Activated CD4-positive, alpha-beta T cell treated with anti-CD3 and anti-CD28 coated beads for 24 hours (primary cell): ENCODE measurements around the gene DARS2.
"Not testable (repeated sequence)": the region's sequence is repeated elsewhere in the genome, so short reads cannot be mapped to it uniquely, and the experiment has no call there.

Source experiments
- DNase-seq, 2 donors: peaks; one replicate each; pipeline ENCODE4 v3.0.0-alpha.2; 2020; ENCODE audit warnings: low read depth in 2 of 2

The DARS2 gene

DNA sequence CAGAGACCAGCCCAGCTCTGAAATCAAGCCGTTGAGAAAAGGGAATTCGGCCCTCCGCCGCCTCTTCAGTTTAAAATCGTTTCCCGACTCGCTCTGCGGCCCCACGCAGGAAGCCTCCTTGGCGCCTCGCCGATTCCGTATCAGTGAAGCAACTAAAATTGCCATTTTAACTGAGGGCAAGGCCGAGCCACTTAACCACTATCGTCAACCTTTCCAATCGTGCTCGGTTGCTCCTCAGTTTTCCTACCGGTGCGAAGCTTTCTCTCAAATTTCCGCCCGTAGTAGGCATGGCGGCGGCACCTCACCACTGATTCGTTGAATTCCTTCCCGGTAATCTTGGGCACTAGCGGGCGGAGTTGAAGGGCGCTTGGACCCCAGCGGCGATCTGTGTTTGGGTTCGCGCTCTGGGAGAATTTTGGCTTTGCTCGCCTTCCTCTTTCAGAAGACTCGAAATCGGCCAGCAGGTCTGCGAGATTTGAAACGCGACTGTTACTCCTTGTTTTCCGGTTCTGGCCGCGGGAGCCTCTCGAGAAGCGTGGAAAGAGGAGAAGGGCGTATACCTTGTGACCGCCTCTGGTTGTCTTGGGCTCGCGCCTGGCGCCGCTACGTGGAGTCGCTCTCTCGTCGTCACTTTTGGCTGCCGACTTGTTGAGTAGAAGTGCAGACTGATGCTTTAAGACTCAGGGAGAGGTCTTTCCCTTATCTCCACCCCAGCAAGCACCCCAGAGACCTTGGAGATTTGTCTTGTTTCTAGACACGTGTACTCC, at the start of gene DARS2, which contains the start of gene CENPL:
DARS2 (plus strand) TSS at position 359 of the 767 bp plus-strand sequence. CDS start 557 bp downstream, outside the sequence.
CENPL (minus strand) TSS at position 569 of the 767 bp plus-strand sequence. CDS start 13,584 bp downstream, outside the sequence.
- peak; percentile 77 for DNase-seq

DNA sequence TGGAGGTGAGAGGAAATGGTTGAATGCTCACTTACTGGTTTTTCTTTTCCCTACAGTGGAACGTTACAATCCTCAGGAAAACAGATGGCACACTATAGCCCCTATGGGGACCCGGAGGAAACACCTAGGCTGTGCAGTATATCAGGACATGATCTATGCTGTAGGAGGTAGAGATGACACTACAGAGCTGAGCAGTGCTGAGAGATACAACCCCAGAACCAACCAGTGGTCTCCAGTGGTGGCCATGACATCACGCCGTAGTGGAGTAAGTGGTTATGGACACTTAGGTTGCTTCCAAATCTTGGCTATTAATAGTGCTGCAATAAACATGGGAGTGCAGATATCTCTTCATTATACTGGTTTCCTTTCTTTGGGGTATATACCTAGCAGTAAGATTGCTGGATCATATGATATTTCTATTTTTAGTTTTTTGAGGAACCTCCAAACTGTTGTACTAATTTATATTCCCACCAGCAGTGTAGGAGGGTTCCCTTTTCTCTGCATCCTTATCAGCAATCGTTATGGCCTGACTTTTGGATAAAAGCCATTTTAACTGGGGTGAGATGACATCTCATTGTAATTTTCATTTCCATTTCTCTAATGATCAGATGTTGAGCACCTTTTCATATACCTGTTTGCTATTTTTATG, 48.8 kb upstream of the DARS2 start:
- no peak for DNase-seq

GRCh38 chr1:173779936-173780335, 44.5 kb upstream of the DARS2 start:
- no peak for DNase-seq

- DNase-seq: no peak
Measured at GRCh38 chr1:173784997-173785396, 39.5 kb upstream of the DARS2 start.

GRCh38 chr1:173789841-173790240, 34.6 kb upstream of the DARS2 start:
- no peak for DNase-seq

DNA sequence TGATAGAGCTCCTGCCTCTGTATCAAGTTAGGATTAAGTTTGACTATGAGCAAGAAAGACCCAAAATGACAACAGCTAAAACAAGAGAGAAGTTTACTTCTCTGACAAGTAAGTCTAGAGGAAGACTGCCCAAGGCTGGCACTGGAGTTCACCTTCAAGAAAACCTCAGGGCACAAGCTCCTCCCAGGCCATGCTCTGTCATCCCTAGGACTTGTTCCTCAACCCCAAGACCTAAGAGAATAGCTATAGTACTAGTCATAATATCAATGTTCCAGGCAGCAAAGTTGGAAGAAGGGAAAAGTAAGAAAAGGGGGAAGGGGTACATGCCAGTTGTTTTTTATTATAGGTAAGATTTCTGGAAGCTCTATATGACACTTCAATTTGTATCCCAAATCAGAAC, 26.4 kb upstream of the DARS2 start:
- DNase-seq: no peak

DNA sequence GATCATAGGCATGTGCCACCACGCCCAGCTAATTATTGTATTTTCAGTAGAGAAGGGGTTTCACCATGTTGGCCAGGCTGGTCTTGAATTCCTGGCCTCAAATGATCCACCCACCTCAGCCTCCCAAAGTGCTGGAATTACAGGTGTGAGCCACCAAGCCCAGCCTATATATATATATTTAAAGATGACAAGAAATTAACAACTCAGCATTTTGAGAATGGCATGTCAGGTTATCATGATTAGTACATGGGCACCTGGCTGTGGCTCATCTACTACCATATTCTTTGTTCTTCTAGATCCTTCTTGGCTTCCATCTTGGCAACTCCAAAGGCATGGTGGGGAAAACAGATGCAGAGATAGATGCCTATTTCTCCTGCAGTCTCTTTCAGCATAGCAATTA, 24.5 kb upstream of the DARS2 start:
- DNase-seq: not testable (repeated sequence)

DNA sequence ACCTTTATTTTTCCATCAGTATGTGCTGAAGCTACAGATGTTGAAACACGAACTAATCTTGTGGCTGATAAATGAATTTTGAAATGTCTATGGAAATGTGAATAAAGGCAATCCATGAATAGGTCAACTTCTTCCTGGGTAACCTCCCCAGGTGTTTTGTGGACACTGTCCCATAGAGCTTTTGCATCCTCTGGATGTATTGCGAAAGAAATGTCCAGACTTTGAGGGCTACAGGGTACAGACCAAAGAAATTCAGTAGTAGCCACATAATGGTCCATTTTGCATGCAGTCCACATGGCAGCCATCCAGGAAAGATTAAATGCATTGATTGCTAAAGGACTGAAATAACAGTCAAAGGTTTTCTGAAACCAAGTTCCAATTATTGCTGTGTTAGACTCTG, 21.5 kb upstream of the DARS2 start:
- no peak for DNase-seq

DNA sequence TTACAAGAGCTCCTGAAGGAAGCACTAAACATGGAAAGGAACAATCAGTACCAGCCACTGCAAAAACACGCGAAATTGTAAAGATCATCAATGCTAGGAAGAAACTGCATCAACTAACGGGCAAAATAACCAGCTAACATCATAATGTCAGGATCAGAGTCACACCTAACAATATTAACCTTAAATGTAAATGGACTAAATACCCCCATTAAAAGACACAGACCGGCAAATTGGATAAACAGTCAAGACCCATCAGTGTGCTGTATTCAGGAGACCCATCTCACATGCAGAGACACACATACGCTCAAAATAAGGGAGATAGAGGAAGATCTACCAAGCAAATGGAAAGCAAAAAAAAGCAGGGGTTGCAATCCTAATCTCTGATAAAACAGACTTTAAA, 10.8 kb upstream of the DARS2 start:
- not testable (repeated sequence) for DNase-seq

DNA sequence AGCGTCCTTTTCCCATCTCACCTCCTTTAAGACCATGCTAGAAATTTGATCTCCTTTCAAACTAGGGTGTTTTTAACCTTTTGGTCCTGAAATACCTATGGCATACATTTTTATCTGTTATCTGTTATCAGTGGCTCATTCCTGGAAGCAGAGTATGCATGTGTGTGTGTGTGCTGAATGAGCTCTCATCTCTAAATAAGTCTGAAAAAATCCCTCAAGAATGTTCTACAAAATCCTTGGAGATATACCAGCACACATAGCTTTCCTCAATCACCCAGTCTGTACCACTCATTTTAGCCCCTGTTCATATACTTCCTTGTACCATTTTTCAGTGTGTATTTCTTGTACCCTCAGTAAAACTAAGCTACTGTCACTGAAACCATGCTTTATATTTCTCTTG, 6.0 kb upstream of the DARS2 start:
- no peak for DNase-seq

- no peak for DNase-seq
Measured at GRCh38 chr1:173821680-173822079, 2.8 kb upstream of the DARS2 start.

DNA sequence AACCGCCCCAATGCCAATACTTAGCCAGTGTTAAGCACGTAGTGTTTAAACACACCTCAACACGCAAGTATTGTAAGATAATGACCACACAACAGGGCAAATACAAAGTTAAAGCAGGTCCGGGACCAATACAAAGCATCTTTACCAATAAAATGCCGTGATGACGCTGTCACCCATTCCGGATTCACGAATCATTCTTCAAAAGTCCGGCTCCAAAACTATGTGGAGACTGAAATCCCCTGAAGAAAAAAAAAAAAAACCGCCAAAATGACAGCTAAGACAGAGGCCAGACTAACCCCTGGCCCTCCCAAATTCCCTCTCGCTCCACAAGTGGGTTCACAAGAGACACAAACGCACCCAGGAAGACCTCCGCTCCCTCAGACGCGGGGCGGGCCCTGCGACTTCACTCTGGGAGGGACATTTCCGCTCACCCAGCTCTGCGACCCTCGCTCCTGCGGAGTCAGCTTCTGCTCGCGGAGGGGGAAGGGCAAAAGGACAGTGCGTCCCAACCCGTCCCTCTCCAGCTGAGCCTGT, 625 bp upstream of the DARS2 start:
- DNase-seq: no peak

GRCh38 chr1:173827611-173828010, 3.1 kb downstream of the DARS2 start:
- DNase-seq: no peak

DNA sequence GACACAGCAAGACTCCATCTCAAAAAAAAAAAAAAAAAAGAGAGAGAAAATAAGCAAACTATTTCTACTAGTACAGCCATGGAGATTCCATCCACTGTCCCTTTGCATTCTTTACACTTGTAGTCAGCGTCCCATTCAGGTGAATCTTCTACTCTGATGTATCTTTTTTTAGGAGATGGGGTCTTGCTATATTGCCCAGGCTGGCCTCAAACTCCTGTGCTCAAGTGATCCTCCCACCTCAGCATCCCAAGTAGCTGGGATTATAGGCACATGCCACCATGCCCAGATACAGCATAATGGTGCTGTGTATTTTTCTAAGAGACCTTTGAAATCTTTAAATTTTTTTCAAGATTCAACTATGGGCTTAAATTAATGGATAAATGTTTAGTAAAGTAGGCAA, 8.3 kb downstream of the DARS2 start:
- DNase-seq: no peak

- no peak for DNase-seq
Measured at GRCh38 chr1:173852105-173852504, 27.6 kb downstream of the DARS2 start.

DNA sequence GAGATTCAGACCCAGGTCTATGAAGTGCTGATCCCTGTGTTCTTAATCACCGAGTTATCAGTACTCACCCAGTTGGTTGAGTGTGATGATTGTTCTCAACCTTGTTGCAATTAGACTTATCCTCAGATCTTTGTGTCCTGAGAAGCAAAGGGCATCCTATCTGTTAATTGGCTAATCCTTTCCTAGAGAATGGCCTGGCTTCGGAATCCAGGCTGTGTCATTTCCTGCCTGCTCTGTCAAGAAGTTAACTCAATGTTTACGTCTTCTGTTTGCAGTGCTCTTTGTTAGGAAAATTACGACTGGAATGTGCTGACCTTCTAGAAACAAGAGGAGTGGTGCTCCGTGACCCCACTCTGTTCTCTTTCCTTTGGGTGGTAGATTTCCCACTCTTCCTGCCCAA, 28.6 kb downstream of the DARS2 start:
- DNase-seq: no peak

- no peak for DNase-seq
Measured at GRCh38 chr1:173856014-173856413, 31.5 kb downstream of the DARS2 start.

DNA sequence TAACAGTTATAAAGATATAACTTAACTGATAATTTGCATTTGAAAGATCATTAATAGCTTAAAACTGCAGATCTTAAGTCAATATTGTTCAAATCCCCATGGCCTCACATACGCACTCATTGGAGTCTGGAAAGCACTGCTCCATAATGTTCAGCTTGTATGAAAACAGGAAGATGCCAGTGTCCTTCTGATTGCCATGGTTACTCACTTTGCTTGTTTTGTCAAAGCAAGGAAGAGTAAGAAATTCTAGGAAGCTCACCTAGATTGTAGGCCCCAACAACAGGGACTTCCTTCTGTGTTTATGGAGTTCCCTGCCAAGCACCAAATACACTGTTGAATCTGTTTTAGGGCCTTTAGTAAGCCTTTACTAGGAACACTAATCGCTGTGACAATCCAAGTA, 32.4 kb downstream of the DARS2 start:
- no peak for DNase-seq

- no peak for DNase-seq
Measured at GRCh38 chr1:173857363-173857917, 33.0 kb downstream of the DARS2 start.

DNA sequence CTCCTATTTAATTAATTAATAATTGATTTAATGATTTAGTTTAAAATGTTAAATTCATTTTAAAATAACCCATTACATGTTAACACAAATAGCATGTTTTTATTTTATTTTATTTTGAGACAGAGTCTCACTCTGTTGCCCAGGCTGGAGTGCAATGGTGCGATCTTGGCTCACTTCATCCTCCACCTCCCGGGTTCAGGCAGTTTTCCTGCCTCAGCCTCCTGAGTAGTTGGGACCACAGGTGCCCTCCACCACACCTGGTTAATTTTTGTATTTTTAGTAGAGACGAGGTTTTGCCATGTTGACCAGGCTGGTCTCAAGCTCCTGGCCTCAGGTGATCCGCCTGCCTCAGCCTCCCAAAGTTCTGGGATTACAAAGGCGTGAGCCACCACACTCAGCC, 35.1 kb downstream of the DARS2 start:
- DNase-seq: not testable (repeated sequence)

DNA sequence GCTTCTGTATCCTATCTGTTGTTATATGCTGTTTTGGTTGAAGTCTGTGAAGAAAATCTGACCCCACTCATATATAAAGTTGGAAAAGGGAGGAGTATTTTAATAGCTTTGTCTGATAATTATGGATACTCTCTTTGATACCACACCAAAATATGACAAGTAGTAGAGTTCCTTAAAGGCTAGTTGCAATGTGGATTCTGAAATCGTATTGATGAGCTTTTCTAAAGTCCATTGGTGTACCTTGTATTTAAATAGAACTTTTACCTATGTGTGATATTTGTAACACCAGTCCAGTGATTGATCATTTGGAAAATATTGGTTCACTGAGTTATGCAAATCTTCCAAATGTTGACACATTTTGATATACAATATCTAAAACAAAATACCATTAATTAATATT, 35.6 kb downstream of the DARS2 start:
- no peak for DNase-seq

DNA sequence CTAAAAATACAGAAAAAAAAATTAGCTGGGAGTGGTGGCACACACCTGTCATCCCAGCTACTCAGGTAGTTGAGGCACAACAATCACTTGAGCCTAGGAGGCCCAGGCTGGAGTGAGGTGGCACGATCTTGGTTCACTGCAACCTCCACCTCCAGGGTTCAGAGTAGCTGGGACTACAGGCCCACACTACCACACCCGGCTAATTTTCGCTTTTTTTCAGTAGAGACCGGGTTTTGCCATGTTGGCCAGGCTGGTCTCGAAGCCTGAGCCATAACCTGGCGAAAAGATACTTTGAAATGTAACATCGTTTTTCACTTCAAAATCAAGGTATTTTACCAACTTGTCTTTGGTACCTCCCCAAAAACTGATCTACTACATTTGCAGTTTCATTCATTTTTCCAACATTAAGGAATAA, 37.3 kb downstream of the DARS2 start:
- DNase-seq: peak in 1 of 2 donors; percentile 35
